K562 (cell line): ENCODE data around the gene ZNF627. TPM values are rescaled to one million over a fixed set of nuclear protein-coding genes. Genes with fewer than 3 reads are reported as not detected.
A peak's percentile ranks its signal among the peaks of the same experiment; 100 is the strongest.

ENCODE experiments used
- CREB1 ChIP-seq, 2 experiments: sonication (generic) in 1 of 2; formaldehyde crosslinking in 1 of 2; IDR thresholded peaks; 2 replicates each; pipeline versions ENCODE4 v1.6.1 to v1.8.0; 2012 to 2022; ENCODE audit warnings: inconsistent platforms in 1 of 2, mild to moderate bottlenecking in 1 of 2, missing genetic modification reagents in 1 of 2, moderate library complexity in 1 of 2
- LCOR ChIP-seq: sonication (generic); formaldehyde crosslinking; IDR thresholded peaks from 2 replicates; pipeline ENCODE4 v1.8.0; 2022; ENCODE audit warnings: mild to moderate bottlenecking, missing genetic modification reagents
- NRF1 ChIP-seq, 2 experiments: fragments of 450-650 bp; IDR thresholded peaks in 1 of 2; conservative IDR thresholded peaks in 1 of 2; 2 replicates each; pipeline ENCODE4 v1.6.1; 2014; ENCODE audit warnings: mild to moderate bottlenecking in 2 of 2
- PREB ChIP-seq: sonication (generic); formaldehyde crosslinking; IDR thresholded peaks from 2 replicates; pipeline ENCODE4 v1.8.1; 2023; ENCODE audit warnings: mild to moderate bottlenecking, missing genetic modification reagents
- RB1 ChIP-seq: fragments of 450-650 bp; IDR thresholded peaks from 2 replicates; pipeline ENCODE4 v1.6.1; 2017; ENCODE audit warnings: low read depth, mild to moderate bottlenecking
- REST ChIP-seq, 2 experiments: fragments of 450-650 bp; formaldehyde crosslinking in 1 of 2; IDR thresholded peaks; 2 replicates each; pipeline versions ENCODE4 v1.4.0 to v1.6.1; 2014 to 2020; ENCODE audit warnings: mild to moderate bottlenecking in 2 of 2, borderline replicate concordance in 1 of 2, low read depth in 1 of 2
- SMAD3 ChIP-seq: fragments of 450-650 bp; formaldehyde crosslinking; conservative IDR thresholded peaks from 2 replicates; pipeline ENCODE4 v1.4.0; 2020; ENCODE audit warnings: mild to moderate bottlenecking
- SMARCA5 ChIP-seq: fragments of 450-650 bp; IDR thresholded peaks from 2 replicates; pipeline ENCODE4 v1.6.1; 2016
- ZBTB1 ChIP-seq: sonication (generic); formaldehyde crosslinking; IDR thresholded peaks from 2 replicates; pipeline ENCODE4 v1.8.1; 2023; ENCODE audit warnings: missing genetic modification reagents, low read depth, mild to moderate bottlenecking, borderline replicate concordance
- ZBTB9 ChIP-seq: fragments of 450-650 bp; formaldehyde crosslinking; IDR thresholded peaks from 2 replicates; pipeline ENCODE4 v1.4.0; 2020; ENCODE audit warnings: mild to moderate bottlenecking, moderate library complexity
- ZNF518B ChIP-seq: fragments of 250-450 bp; sonication (Bioruptor Pico); IDR thresholded peaks from 2 replicates; pipeline ENCODE4 v1.5.0; 2021; ENCODE audit warnings: mild to moderate bottlenecking, moderate library complexity
- polyA plus RNA-seq, 8 experiments: library from polyadenylated mRNA; depleted of rRNA in 4 of 8; stranded (reverse) in 5 of 8; unstranded in 3 of 8; fragments of >200 nt; fragmentation: Nextera tagmentation in 2 of 8; fragmentation: Illumina TruSeq in 1 of 8; extraction: Ambion mirVana in 2 of 8; extraction: Trizol in 1 of 8; gene quantifications; 2 replicates each; pipeline versions ENCODE4 v1.2.1 to v1.2.3, GENCODE V29; 2011 to 2014; ENCODE audit warnings: inconsistent platforms in 1 of 8, missing spikeins in 1 of 8
- total RNA-seq, 7 experiments: library from RNA; depleted of rRNA in 6 of 7; stranded (reverse); fragments of >200 nt in 6 of 7; fragmentation: Illumina TruSeq in 2 of 7; extraction: Trizol in 2 of 7; gene quantifications; 2 replicates each; pipeline versions ENCODE4 v1.2.1 to v1.2.3, GENCODE V29; 2011 to 2021; ENCODE audit warnings: low replicate concordance in 1 of 7

ZNF627 gene
- total and polyA plus RNA-seq, 9 of the 15 experiments (the other 6 are each of a cell fraction or from before 2014, with no cell fraction given), result 6.4 to 19.9 (median 10.6) TPM

GRCh38 chr19:11639602-11640471, 42.6 kb downstream of the ZNF627 start (continued):
- peak; percentile 94 for TF ChIP-seq REST (IDR thresholded peaks at IDR 0.05; ENCODE audit: borderline replicate concordance)
- no peak for TF ChIP-seq REST (CRISPR knock-in tag; IDR thresholded peaks at IDR 0.05; ENCODE audit: low read depth)
- TF ChIP-seq ZBTB1 (CRISPR knock-in tag), result peak; percentile 80; the same call in 1 of the 2 replicates
- 0 out of 2 replicates have a peak, but pooled peaks have one; percentile 54 for TF ChIP-seq LCOR
- peak; percentile 14; the same call in 1 of the 2 replicates for TF ChIP-seq SMARCA5
- no peak for TF ChIP-seq PREB (CRISPR knock-in tag)
- no peak for TF ChIP-seq CREB1 (IDR thresholded peaks at IDR 0.05)
- TF ChIP-seq CREB1 (CRISPR knock-in tag; IDR thresholded peaks at IDR 0.05), result no peak
- peak; percentile 40 to 51; a peak in 3 of 4 replicates for TF ChIP-seq NRF1 (conservative IDR thresholded peaks at IDR 0.05 in 1 of 2, IDR thresholded peaks at IDR 0.05 in 1 of 2)
- peak; percentile 71; the same call in 1 of the 2 replicates for TF ChIP-seq ZBTB9
- TF ChIP-seq SMAD3 (CRISPR knock-in tag), result no peak
- no peak for TF ChIP-seq ZNF518B (CRISPR knock-in tag)
- peak; percentile 61; the same call in 1 of the 2 replicates for TF ChIP-seq RB1
